Activated naive CD4-positive, alpha-beta T cell (primary cell): Measurements from ENCODE around the gene CD207.

ENCODE experiments used
- DNase-seq, 4 experiments: peaks; one replicate each; lab custom pipeline; 2025; lab: John Stamatoyannopoulos, UW

Gene CD207

DNA sequence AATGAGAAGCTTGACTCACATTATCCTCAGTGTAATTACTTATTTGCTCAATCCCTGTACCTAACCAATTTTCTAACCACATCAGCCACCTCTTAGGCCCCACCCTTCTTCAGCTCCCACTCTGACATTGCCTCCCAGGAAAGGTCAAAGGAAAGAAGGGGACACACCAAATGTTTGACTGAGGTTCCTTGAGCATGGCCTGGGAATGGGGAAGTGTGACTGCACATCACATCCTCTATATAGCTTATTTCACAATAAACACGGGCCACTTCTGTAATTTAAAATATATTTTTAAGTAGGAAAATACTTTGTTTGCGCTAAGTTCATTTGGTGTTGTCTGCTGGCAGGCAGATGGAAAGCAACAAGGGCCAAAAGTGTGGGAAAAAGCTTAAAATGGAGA is 42.2 kb downstream of the CD207 start:
- DNase-seq: no peak

DNA sequence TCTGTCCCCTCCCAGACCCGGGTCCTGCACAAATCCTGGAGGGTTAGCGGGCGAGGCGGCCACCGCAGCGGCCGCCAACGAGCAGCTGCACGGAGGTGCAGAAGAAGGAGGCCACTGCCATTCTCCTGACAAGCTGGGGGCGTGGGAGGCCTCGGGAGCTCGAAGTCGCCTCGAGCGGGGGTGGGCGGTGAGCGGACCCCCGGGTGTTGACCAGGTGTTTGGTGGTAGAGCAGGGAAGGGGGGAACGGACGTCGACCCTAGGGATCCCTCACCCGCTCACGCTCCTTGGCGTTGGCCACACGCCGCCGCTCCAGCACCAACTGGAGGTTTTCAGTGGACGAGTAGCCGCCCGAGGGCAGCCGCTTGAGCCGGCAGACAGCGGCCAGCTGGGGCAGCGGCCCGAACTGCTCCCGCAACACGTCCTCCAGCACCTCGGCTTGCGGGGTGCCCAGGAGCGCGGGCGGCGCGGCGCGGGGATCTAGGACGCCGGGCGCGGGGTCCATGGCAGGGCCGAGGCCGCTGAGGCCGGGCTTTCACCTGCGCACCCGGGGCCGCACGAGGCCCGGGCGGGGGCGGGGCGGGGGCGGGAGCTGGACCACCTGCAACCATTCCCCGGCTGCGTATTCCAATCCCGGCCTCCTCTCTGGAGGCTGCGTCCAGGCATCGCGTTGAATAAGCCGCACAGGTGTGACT is 45.3 kb downstream of the CD207 start, which contains the start of gene FIGLA:
TSS of gene FIGLA (minus strand) at position 508 of the 693 bp plus-strand sequence. CDS start at position 503, 5 bp downstream.
- DNase-seq: no peak

DNA sequence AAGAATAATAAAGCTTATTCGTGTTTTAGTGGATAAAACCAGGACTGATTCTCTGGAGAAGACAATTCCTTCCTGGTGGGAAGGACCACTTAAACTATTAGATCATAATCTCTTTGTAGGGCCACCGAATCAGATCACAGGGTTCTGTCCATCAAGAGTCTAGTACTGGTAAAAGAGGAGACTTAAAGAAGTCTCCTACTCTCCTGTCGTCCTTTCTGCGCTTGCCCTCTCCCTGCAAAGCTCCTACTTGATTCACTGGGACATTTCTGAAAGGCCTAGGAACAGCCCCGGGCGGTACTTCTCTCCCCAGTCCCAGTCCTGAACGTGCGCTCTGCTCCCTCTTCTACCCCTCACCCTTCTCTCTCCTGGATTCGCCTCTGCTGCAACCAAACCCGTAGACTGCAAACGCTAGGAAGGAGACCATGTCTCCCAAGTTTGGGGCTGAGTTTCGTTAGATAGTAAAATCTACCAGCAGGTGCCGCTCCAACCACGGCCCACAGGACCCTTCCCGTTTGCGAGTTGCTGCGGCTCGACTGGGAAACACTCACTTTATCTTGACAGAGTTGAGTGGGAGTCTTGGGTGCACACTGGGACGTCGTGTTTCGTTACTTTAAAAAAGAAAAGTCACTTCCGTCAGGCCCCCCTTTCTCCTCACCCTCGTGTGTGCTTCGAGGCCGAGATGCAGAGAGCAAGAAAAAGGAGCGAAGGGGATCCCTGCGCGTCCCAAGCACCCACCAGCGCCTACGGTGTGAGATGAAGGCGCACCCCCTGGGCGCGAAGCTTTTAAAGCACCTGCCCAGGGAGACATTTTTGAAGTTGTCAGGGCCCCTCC is 46.1 kb downstream of the CD207 start:
- peak; percentile 14 to 60 (median 38) for DNase-seq

DNA sequence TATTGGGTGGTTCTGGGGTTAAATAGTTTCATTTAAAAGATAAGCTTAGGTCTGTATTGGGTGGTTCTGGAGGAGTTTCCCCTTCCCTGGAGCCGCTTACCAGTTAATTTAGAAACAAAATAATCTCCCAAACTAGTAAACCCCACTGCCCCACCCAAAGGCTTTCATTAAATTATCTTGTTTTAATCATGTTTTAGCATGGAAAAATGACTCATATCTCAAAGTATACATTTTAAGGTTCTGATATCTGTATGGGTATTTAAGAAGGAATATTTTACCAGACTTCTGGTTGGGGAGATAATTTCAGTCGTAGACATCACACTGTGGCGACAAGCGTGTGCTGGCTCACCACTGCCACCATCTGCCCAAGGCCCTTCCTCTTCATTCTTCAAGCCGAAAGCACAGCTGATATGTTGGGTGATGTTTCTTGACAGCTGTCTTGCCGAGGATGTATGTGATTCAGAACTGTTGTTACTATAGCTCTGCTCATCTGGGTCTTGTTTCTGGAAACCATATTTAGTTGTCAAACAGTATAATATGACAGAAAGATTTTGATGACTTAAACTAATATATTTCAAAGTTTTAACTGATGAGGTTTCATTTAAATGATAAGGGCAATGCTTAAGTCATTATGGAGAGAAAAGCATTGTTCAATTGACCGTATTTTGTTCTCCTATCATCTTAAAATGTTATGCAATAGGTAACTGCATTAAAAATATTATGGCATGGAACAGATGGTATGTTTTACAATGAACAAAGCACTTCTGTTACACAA is 50.3 kb downstream of the CD207 start:
- DNase-seq: peak in 2 of 4 experiments; percentile 8 to 41

DNA sequence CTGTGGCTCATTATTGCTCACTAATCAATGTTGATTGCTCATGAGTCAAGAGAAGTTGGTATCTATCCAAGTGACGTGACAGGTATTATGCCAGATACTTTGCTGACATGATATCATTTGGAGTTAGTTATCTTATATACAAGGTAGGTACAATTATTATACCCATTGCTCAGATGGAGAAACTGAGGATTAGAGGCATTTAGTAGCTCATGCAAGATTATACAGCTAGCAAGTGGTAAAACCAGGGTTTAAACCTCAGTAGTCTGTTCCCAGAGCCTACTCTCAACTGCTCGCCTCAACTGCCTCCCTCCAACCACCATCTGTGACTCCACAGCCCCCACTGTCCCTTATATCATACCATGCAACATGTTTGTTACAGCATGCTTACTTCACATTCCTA is 51.3 kb downstream of the CD207 start:
- no peak for DNase-seq
